ENCODE results near the gene IMMP2L. TPM values are rescaled to one million over a fixed set of nuclear protein-coding genes. Genes with fewer than 3 reads are reported as not detected.

IMMP2L gene
- total and polyA plus RNA-seq, 4 donors = 9.2 to 34.7 (median 11.1) TPM

DNA sequence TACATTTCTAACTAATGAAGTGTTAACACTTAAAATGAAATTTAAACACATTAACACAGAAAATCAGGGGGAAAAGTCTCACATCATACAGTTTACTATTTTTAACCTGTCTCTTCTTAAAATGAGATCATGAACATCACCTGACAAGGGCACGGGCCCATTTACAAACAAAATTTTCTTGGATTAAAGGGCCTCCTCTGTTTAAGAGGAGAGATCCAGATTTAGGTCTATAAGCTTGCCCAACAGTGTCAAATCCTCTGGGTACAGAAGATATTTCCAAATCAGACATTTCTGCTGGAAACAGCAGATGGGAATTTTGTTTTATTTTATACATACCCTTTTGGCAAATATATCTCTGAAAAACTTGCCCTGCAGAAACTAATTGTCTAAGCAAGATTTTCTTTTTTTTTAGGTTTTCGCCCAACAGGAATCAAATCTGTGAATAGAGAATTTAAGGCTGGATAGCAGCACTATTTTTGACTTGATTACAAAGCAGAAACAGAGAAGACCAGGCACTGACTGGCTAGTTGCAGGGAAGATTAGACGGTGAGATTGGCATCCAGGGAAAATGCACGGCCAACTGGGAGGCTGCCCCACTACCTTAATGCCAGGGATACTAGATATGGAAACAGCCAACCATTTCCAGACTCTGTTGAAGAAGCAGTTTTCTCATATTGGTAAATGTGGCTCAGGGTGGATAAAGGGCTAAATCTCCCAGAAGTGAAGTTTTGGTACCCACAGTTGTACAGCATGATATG, 298.0 kb downstream of the IMMP2L start:
- Histone ChIP-seq H3K4me3 (no peak overlapping the region), H3K9me3 (ENCODE audit: control insufficient read depth in 4 of 4, insufficient read depth in 3 of 4, low read length in 3 of 4) (no peaks in the 10 kb centered on the region), H3K36me3 (ENCODE audit: control insufficient read depth in 4 of 4, insufficient read depth in 4 of 4, low read length in 4 of 4) (no peaks in the 10 kb centered on the region), H3K9ac (ENCODE audit: insufficient read depth in 1 of 2, low read length in 2 of 2) (no peak overlapping the region), H3K27me3 (ENCODE audit: control insufficient read depth in 3 of 3, insufficient read depth in 3 of 3, low read length in 2 of 3) (no peaks in the 10 kb centered on the region), H3K4me1 (ENCODE audit: control insufficient read depth in 5 of 5, insufficient read depth in 5 of 5, low read length in 5 of 5) (peaks cover 0 to 44% (median 10%) of the 10 kb centered on the region in 5 donors), H3K27ac (ENCODE audit: low read depth in 1 of 2, low read length in 1 of 2) (no peak overlapping the region)
- WGBS, 2 donors = 81 to 83% methylated on average over 4 of the region's 4 CpGs
- DNase-seq (peak in 2 of 3 donors; percentile 31 to 53), ATAC-seq (ENCODE audit: insufficient read depth, low FRiP score) (no peak)
- TF ChIP-seq, protein P1, sequence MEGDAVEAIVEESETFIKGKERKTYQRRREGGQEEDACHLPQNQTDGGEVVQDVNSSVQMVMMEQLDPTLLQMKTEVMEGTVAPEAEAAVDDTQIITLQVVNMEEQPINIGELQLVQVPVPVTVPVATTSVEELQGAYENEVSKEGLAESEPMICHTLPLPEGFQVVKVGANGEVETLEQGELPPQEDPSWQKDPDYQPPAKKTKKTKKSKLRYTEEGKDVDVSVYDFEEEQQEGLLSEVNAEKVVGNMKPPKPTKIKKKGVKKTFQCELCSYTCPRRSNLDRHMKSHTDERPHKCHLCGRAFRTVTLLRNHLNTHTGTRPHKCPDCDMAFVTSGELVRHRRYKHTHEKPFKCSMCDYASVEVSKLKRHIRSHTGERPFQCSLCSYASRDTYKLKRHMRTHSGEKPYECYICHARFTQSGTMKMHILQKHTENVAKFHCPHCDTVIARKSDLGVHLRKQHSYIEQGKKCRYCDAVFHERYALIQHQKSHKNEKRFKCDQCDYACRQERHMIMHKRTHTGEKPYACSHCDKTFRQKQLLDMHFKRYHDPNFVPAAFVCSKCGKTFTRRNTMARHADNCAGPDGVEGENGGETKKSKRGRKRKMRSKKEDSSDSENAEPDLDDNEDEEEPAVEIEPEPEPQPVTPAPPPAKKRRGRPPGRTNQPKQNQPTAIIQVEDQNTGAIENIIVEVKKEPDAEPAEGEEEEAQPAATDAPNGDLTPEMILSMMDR (IDR thresholded peaks at IDR 0.05; ENCODE audit: control extremely low read depth, extremely low read depth) = no peak

GRCh38 chr7:111262293-111263116, 299.8 kb downstream of the IMMP2L start:
- H3K9ac ChIP-seq (ENCODE audit: insufficient read depth in 1 of 2, low read length in 2 of 2) = no peak overlapping the region
- H3K9me3 ChIP-seq (ENCODE audit: control insufficient read depth in 4 of 4, insufficient read depth in 3 of 4, low read length in 3 of 4) = no peaks in the 10 kb centered on the region
- no peak for DNase-seq
- TF ChIP-seq, protein P1 (IDR thresholded peaks at IDR 0.05; ENCODE audit: control extremely low read depth, extremely low read depth) = no peak
- no peak overlapping the region for H3K4me3 ChIP-seq
- 89 to 93% methylated on average over 4 of the region's 4 CpGs for WGBS, 2 donors
- H3K27me3 ChIP-seq (ENCODE audit: control insufficient read depth in 3 of 3, insufficient read depth in 3 of 3, low read length in 2 of 3) = no peaks in the 10 kb centered on the region
- H3K4me1 ChIP-seq (ENCODE audit: control insufficient read depth in 5 of 5, insufficient read depth in 5 of 5, low read length in 5 of 5) = peaks cover 0 to 44% (median 10%) of the 10 kb centered on the region in 5 donors
- no peak for ATAC-seq (ENCODE audit: insufficient read depth, low FRiP score)
- H3K27ac ChIP-seq (ENCODE audit: low read depth in 1 of 2, low read length in 1 of 2) = no peak overlapping the region
- no peaks in the 10 kb centered on the region for H3K36me3 ChIP-seq (ENCODE audit: control insufficient read depth in 4 of 4, insufficient read depth in 4 of 4, low read length in 4 of 4)

GRCh38 chr7:111261496-111261895, 300.8 kb downstream of the IMMP2L start:
- Histone ChIP-seq H3K9me3 (ENCODE audit: control insufficient read depth in 4 of 4, insufficient read depth in 3 of 4, low read length in 3 of 4) (no peaks in the 10 kb centered on the region), H3K36me3 (ENCODE audit: control insufficient read depth in 4 of 4, insufficient read depth in 4 of 4, low read length in 4 of 4) (no peaks in the 10 kb centered on the region), H3K9ac (ENCODE audit: insufficient read depth in 1 of 2, low read length in 2 of 2) (no peak overlapping the region), H3K27ac (ENCODE audit: low read depth in 1 of 2, low read length in 1 of 2) (no peak overlapping the region), H3K27me3 (ENCODE audit: control insufficient read depth in 3 of 3, insufficient read depth in 3 of 3, low read length in 2 of 3) (no peaks in the 10 kb centered on the region), H3K4me3 (no peak overlapping the region), H3K4me1 (ENCODE audit: control insufficient read depth in 5 of 5, insufficient read depth in 5 of 5, low read length in 5 of 5) (peaks cover 0 to 36% (median 10%) of the 10 kb centered on the region in 5 donors)
- TF ChIP-seq, protein P1 (IDR thresholded peaks at IDR 0.05; ENCODE audit: control extremely low read depth, extremely low read depth) = no peak
- DNase-seq (no peak), ATAC-seq (ENCODE audit: insufficient read depth, low FRiP score) (no peak)
- WGBS, 2 donors = 91 to 93% methylated on average over 3 of the region's 3 CpGs

Data from lung (tissue), 12 donors.